ENCODE measurements around the gene ASTN2.

GRCh38 chr9:116910201-116910600 lies 504.7 kb downstream of the ASTN2 start:
- TF ChIP-seq EZH2 (IDR thresholded peaks at IDR 0.05; ENCODE audit: borderline replicate concordance, low read depth, low read length, severe bottlenecking) (no peak), POLR2A (IDR thresholded peaks at IDR 0.05; ENCODE audit: low read depth, low read length) (no peak), CTCF (IDR thresholded peaks at IDR 0.05; ENCODE audit: extremely low read depth in 1 of 2, insufficient read depth in 1 of 2, low read depth in 1 of 2, low read length in 2 of 2) (no peak), POLR2AphosphoS5 (IDR thresholded peaks at IDR 0.05; ENCODE audit: insufficient read depth, low read depth, low read length) (no peak), JUN (IDR thresholded peaks at IDR 0.05; ENCODE audit: borderline replicate concordance, insufficient read depth, insufficient read length, low read depth) (no peak), FOS (IDR thresholded peaks at IDR 0.05; ENCODE audit: borderline replicate concordance, insufficient read depth, low read length) (no peak)

Measured in endothelial cell of umbilical vein (primary cell).